ENCODE data around the gene MARVELD1.

GRCh38 chr10:97718659-97719142 lies 5.2 kb downstream of the MARVELD1 start:
- TF ChIP-seq CTCF (IDR thresholded peaks at IDR 0.05; ENCODE audit: low read length), result no peak
- TF ChIP-seq EZH2 (optimal IDR thresholded peaks at IDR 0.05; ENCODE audit: low read depth, low read length), result no peak
